ENCODE measurements around the gene DAP3. TPM values are rescaled to one million over a fixed set of nuclear protein-coding genes. Genes with fewer than 3 reads are reported as not detected.

Gene DAP3
- total and polyA plus RNA-seq, 9 of the 15 experiments (the other 6 are each of a cell fraction or from before 2014, with no cell fraction given): 155 to 484 (median 298) TPM

DNA sequence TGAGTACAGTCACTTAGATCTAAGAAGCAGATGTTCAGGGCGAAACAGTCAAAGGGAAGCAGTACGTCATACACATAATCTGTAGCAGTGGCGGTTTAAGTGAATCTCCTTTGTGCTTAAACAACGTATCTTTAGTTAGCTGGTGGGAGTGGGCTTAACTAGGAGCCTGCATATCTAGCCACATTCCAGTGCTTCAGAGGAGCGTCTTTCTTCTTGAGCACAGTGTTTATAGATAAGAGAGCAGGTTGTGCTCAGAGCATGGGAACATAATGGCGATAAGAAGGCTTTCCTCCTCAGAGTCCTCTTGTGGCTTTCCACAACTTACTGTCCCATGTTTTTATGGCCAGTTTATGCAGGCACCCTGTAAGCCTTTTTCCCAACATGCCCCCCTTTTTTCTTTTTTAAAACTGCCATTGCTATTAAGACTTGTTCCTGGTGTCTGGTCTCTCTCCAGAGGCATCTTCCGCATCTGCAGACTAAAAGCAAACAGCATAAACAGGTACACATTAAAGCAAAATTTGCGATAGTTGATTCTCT, 3.2 kb downstream of the DAP3 start (continued):
- TF ChIP-seq, protein P1, sequence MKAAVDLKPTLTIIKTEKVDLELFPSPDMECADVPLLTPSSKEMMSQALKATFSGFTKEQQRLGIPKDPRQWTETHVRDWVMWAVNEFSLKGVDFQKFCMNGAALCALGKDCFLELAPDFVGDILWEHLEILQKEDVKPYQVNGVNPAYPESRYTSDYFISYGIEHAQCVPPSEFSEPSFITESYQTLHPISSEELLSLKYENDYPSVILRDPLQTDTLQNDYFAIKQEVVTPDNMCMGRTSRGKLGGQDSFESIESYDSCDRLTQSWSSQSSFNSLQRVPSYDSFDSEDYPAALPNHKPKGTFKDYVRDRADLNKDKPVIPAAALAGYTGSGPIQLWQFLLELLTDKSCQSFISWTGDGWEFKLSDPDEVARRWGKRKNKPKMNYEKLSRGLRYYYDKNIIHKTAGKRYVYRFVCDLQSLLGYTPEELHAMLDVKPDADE (conservative IDR thresholded peaks at IDR 0.05; ENCODE audit: control insufficient read depth, low read depth, low read length): no peak
- no peak for TF ChIP-seq TARDBP (IDR thresholded peaks at IDR 0.05)
- TF ChIP-seq MEIS2 (IDR thresholded peaks at IDR 0.05; ENCODE audit: partially characterized antibody): peak; percentile 2
- TF ChIP-seq, protein P2, sequence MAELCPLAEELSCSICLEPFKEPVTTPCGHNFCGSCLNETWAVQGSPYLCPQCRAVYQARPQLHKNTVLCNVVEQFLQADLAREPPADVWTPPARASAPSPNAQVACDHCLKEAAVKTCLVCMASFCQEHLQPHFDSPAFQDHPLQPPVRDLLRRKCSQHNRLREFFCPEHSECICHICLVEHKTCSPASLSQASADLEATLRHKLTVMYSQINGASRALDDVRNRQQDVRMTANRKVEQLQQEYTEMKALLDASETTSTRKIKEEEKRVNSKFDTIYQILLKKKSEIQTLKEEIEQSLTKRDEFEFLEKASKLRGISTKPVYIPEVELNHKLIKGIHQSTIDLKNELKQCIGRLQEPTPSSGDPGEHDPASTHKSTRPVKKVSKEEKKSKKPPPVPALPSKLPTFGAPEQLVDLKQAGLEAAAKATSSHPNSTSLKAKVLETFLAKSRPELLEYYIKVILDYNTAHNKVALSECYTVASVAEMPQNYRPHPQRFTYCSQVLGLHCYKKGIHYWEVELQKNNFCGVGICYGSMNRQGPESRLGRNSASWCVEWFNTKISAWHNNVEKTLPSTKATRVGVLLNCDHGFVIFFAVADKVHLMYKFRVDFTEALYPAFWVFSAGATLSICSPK (IDR thresholded peaks at IDR 0.05; ENCODE audit: borderline replicate concordance): no peak
- TF ChIP-seq FOXM1 (IDR thresholded peaks at IDR 0.05; ENCODE audit: low read depth): peak; percentile 50
- no peak for TF ChIP-seq FOXM1 (CRISPR knock-in tag; IDR thresholded peaks at IDR 0.05; ENCODE audit: low read depth)
- peak; percentile 52; the same call in 1 of the 2 replicates for TF ChIP-seq STAT5A (IDR thresholded peaks at IDR 0.05; ENCODE audit: borderline replicate concordance, low read length)
- TF ChIP-seq, protein P3, sequence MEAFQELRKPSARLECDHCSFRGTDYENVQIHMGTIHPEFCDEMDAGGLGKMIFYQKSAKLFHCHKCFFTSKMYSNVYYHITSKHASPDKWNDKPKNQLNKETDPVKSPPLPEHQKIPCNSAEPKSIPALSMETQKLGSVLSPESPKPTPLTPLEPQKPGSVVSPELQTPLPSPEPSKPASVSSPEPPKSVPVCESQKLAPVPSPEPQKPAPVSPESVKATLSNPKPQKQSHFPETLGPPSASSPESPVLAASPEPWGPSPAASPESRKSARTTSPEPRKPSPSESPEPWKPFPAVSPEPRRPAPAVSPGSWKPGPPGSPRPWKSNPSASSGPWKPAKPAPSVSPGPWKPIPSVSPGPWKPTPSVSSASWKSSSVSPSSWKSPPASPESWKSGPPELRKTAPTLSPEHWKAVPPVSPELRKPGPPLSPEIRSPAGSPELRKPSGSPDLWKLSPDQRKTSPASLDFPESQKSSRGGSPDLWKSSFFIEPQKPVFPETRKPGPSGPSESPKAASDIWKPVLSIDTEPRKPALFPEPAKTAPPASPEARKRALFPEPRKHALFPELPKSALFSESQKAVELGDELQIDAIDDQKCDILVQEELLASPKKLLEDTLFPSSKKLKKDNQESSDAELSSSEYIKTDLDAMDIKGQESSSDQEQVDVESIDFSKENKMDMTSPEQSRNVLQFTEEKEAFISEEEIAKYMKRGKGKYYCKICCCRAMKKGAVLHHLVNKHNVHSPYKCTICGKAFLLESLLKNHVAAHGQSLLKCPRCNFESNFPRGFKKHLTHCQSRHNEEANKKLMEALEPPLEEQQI (IDR thresholded peaks at IDR 0.05): peak; percentile 59; the same call in 1 of the 2 replicates
- TF ChIP-seq, protein P4, sequence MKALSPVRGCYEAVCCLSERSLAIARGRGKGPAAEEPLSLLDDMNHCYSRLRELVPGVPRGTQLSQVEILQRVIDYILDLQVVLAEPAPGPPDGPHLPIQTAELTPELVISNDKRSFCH (CRISPR knock-in tag; IDR thresholded peaks at IDR 0.05): no peak
- TF ChIP-seq, protein P4 (tag; IDR thresholded peaks at IDR 0.05): 0 out of 2 replicates have a peak, but pooled peaks have one; percentile 78
- TF ChIP-seq, protein P5, sequence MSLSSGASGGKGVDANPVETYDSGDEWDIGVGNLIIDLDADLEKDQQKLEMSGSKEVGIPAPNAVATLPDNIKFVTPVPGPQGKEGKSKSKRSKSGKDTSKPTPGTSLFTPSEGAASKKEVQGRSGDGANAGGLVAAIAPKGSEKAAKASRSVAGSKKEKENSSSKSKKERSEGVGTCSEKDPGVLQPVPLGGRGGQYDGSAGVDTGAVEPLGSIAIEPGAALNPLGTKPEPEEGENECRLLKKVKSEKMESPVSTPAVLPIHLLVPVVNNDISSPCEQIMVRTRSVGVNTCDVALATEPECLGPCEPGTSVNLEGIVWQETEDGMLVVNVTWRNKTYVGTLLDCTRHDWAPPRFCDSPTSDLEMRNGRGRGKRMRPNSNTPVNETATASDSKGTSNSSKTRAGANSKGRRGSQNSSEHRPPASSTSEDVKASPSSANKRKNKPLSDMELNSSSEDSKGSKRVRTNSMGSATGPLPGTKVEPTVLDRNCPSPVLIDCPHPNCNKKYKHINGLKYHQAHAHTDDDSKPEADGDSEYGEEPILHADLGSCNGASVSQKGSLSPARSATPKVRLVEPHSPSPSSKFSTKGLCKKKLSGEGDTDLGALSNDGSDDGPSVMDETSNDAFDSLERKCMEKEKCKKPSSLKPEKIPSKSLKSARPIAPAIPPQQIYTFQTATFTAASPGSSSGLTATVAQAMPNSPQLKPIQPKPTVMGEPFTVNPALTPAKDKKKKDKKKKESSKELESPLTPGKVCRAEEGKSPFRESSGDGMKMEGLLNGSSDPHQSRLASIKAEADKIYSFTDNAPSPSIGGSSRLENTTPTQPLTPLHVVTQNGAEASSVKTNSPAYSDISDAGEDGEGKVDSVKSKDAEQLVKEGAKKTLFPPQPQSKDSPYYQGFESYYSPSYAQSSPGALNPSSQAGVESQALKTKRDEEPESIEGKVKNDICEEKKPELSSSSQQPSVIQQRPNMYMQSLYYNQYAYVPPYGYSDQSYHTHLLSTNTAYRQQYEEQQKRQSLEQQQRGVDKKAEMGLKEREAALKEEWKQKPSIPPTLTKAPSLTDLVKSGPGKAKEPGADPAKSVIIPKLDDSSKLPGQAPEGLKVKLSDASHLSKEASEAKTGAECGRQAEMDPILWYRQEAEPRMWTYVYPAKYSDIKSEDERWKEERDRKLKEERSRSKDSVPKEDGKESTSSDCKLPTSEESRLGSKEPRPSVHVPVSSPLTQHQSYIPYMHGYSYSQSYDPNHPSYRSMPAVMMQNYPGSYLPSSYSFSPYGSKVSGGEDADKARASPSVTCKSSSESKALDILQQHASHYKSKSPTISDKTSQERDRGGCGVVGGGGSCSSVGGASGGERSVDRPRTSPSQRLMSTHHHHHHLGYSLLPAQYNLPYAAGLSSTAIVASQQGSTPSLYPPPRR (CRISPR knock-in tag; IDR thresholded peaks at IDR 0.05; ENCODE audit: borderline replicate concordance): 0 out of 2 replicates have a peak, but pooled peaks have one; percentile 41
- TF ChIP-seq ZFX (CRISPR knock-in tag; IDR thresholded peaks at IDR 0.05): peak; percentile 50; the same call in 1 of the 2 replicates
- TF ChIP-seq, protein P6, sequence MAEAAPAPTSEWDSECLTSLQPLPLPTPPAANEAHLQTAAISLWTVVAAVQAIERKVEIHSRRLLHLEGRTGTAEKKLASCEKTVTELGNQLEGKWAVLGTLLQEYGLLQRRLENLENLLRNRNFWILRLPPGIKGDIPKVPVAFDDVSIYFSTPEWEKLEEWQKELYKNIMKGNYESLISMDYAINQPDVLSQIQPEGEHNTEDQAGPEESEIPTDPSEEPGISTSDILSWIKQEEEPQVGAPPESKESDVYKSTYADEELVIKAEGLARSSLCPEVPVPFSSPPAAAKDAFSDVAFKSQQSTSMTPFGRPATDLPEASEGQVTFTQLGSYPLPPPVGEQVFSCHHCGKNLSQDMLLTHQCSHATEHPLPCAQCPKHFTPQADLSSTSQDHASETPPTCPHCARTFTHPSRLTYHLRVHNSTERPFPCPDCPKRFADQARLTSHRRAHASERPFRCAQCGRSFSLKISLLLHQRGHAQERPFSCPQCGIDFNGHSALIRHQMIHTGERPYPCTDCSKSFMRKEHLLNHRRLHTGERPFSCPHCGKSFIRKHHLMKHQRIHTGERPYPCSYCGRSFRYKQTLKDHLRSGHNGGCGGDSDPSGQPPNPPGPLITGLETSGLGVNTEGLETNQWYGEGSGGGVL (CRISPR knock-in tag; IDR thresholded peaks at IDR 0.05): no peak
- peak; percentile 70 for TF ChIP-seq SP1 (CRISPR knock-in tag; IDR thresholded peaks at IDR 0.05)
